Loucy (cell line): ENCODE data around the gene CYYR1.

ENCODE experiments used
- EZH2phosphoT487 ChIP-seq: fragments of 200-600 bp; IDR thresholded peaks from 2 replicates; pipeline ENCODE4 v1.6.1; 2018; ENCODE audit warnings: antibody characterized with exemption, mild to moderate bottlenecking, moderate library complexity, borderline replicate concordance
- TF ChIP-seq, protein P1 (sequence below): fragments of 200-600 bp; sonication (generic); conservative IDR thresholded peaks from 2 replicates; pipeline ENCODE4 v1.5.1; 2014; ENCODE audit warnings: mild to moderate bottlenecking, antibody characterized with exemption, low read length

GRCh38 chr21:26588446-26588845 lies 15.4 kb upstream of the CYYR1 start:
- TF ChIP-seq, protein P1, sequence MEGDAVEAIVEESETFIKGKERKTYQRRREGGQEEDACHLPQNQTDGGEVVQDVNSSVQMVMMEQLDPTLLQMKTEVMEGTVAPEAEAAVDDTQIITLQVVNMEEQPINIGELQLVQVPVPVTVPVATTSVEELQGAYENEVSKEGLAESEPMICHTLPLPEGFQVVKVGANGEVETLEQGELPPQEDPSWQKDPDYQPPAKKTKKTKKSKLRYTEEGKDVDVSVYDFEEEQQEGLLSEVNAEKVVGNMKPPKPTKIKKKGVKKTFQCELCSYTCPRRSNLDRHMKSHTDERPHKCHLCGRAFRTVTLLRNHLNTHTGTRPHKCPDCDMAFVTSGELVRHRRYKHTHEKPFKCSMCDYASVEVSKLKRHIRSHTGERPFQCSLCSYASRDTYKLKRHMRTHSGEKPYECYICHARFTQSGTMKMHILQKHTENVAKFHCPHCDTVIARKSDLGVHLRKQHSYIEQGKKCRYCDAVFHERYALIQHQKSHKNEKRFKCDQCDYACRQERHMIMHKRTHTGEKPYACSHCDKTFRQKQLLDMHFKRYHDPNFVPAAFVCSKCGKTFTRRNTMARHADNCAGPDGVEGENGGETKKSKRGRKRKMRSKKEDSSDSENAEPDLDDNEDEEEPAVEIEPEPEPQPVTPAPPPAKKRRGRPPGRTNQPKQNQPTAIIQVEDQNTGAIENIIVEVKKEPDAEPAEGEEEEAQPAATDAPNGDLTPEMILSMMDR, result no peak
- no peak for TF ChIP-seq EZH2phosphoT487
